Sigmoid colon (tissue), 7 donors: ENCODE results near the gene HSPB2. TPM values are rescaled to one million over a fixed set of nuclear protein-coding genes. Genes with fewer than 3 reads are reported as not detected.
A peak's percentile ranks its signal among the peaks of the same experiment; 100 is the strongest.
"Not testable (repeated sequence)": the region's sequence is repeated elsewhere in the genome, so short reads cannot be mapped to it uniquely, and the experiment has no call there.

ENCODE experiments used
- DNase-seq: peaks from one replicate; pipeline ENCODE4 v3.0.0-alpha.2; 2019
- H3K27ac ChIP-seq, 4 donors: fragments of 200-600 bp; sonication (generic); one replicate each; pipeline ENCODE4 v1.5.1; 2016 to 2019; ENCODE audit warnings: mild to moderate bottlenecking in 1 of 4
- H3K27me3 ChIP-seq, 3 donors: fragments of 200-600 bp; sonication (generic); one replicate each; pipeline ENCODE4 v1.5.1; 2019; ENCODE audit warnings: mild to moderate bottlenecking in 1 of 3
- H3K36me3 ChIP-seq, 4 donors: fragments of 200-600 bp; sonication (generic); one replicate each; pipeline ENCODE4 v1.5.1; 2016 to 2019
- H3K4me1 ChIP-seq, 4 donors: fragments of 200-600 bp; sonication (generic); one replicate each; pipeline ENCODE4 v1.5.1; 2017 to 2019
- H3K4me3 ChIP-seq, 4 donors: fragments of 200-600 bp; sonication (generic); one replicate each; pipeline ENCODE4 v1.5.1; 2017 to 2019; ENCODE audit warnings: mild to moderate bottlenecking in 2 of 4, moderate library complexity in 1 of 4
- H3K9me3 ChIP-seq, 4 donors: fragments of 200-600 bp in 3 of 4; sonication (generic) in 3 of 4; one replicate each; pipeline versions ENCODE4 v1.5.1 to v1.6.1; 2013 to 2019
- CTCF ChIP-seq, 4 experiments: fragments of 450-650 bp in 3 of 4; fragments of 200-600 bp in 1 of 4; IDR thresholded peaks; one replicate each; pipeline ENCODE4 v1.5.1; 2016 to 2019; ENCODE audit warnings: antibody characterized with exemption in 4 of 4, mild to moderate bottlenecking in 3 of 4, moderate library complexity in 2 of 4
- EP300 ChIP-seq, 4 donors: sonication (generic); formaldehyde crosslinking; IDR thresholded peaks; one replicate each; pipeline ENCODE4 v1.6.1; 2017; ENCODE audit warnings: antibody characterized with exemption in 4 of 4
- POLR2A ChIP-seq, 2 donors: fragments of 450-650 bp; IDR thresholded peaks; one replicate each; pipeline ENCODE4 v1.6.1; 2016; ENCODE audit warnings: antibody characterized with exemption in 2 of 2, mild to moderate bottlenecking in 2 of 2, moderate library complexity in 2 of 2
- POLR2AphosphoS5 ChIP-seq, 4 donors: sonication (generic); formaldehyde crosslinking; IDR thresholded peaks; one replicate each; pipeline ENCODE4 v1.6.1; 2017; ENCODE audit warnings: antibody characterized with exemption in 4 of 4
- WGBS, 2 donors: extraction: QIAGEN DNeasy Blood & Tissue Kit; methylation state at CpG; one replicate each; pipeline ENCODE4 v1.1.7; 2013; 5-methylcytosine and 5-hydroxymethylcytosine counted together
- intact Hi-C: fragments of 100-400 bp; cut with DNase I; formaldehyde crosslinking; loops from one replicate; pipeline ENCODE4 v1.15.1; 2023
- polyA plus RNA-seq, 3 donors: library from polyadenylated mRNA; stranded (reverse); fragments of 200-250 nt; gene quantifications; one replicate each; pipeline ENCODE4 v1.2.3, GENCODE V29; 2013
- total RNA-seq, 4 donors: library from RNA; depleted of rRNA; stranded (reverse); fragments of >200 nt; gene quantifications; one replicate each; pipeline ENCODE4 v1.1.0, GENCODE V29; 2016
- donor health status: healthy with polysubstance abuse.
- donor health status: Bipolar disorder and iron deficiency.
- donor health status: healthy.

HSPB2 gene
- total and polyA plus RNA-seq, 7 donors = 0.69 to 11.4 (median 2.2) TPM; not detected in 1

GRCh38 chr11:111926505-111927391 lies 14.2 kb downstream of the HSPB2 start:
- DNase-seq = peak; percentile 98
- H3K36me3 ChIP-seq = no peaks in the 10 kb centered on the region
- WGBS, 2 donors = 1% methylated on average over 47 of the region's 47 CpGs
- peak overlapping the region; percentile 15 to 45 (median 40) for H3K4me3 ChIP-seq
- intact Hi-C loops = loop anchor here (2.0 kb wide), 1 partner anchor 48 kb away; the partner anchor contains the start of genes CFAP68 and FDXACB1
- no peaks in the 10 kb centered on the region for H3K27me3 ChIP-seq
- TF ChIP-seq POLR2AphosphoS5 (IDR thresholded peaks at IDR 0.05) (peak; percentile 77 to 84 (median 82)), POLR2A (IDR thresholded peaks at IDR 0.05) (peak; percentile 69 to 76), CTCF (IDR thresholded peaks at IDR 0.05) (peak in 1 of 4 experiments; percentile 30), EP300 (IDR thresholded peaks at IDR 0.05) (peak in 2 of 4 donors; percentile 41 to 46)
- H3K4me1 ChIP-seq = peaks cover 0 to 43% (median 38%) of the 10 kb centered on the region in 4 donors
- peak overlapping the region; percentile 87 to 92 (median 88) for H3K27ac ChIP-seq
- no peaks in the 10 kb centered on the region for H3K9me3 ChIP-seq

GRCh38 chr11:111930472-111930871 lies 17.9 kb downstream of the HSPB2 start:
- TF ChIP-seq EP300 (IDR thresholded peaks at IDR 0.05) = no peak
- TF ChIP-seq CTCF (IDR thresholded peaks at IDR 0.05) = no peak
- no peak for TF ChIP-seq POLR2A (IDR thresholded peaks at IDR 0.05)
- no peak for TF ChIP-seq POLR2AphosphoS5 (IDR thresholded peaks at IDR 0.05)
- Histone ChIP-seq H3K4me1 (peaks cover 0 to 28% (median 22%) of the 10 kb centered on the region in 4 donors), H3K9me3 (no peaks in the 10 kb centered on the region), H3K36me3 (no peaks in the 10 kb centered on the region), H3K4me3 (no peak overlapping the region), H3K27ac (no peak overlapping the region), H3K27me3 (no peaks in the 10 kb centered on the region)
- intact Hi-C loops = no loop called here
- 16 to 59% methylated on average over 4 of the region's 4 CpGs for WGBS, 2 donors
- no peak for DNase-seq

- no peaks in the 10 kb centered on the region for H3K27me3 ChIP-seq
- 83 to 86% methylated on average over 2 of the region's 2 CpGs for WGBS, 2 donors
- intact Hi-C loops = no loop called here
These were observed 20.0 kb downstream of the HSPB2 start for GRCh38 chr11:111932611-111932950.

GRCh38 chr11:111933176-111933575 lies 20.6 kb downstream of the HSPB2 start:
- H3K27ac ChIP-seq, H3K27me3 ChIP-seq, intact Hi-C loops, H3K36me3 ChIP-seq, H3K4me3 ChIP-seq, H3K9me3 ChIP-seq, DNase-seq: not testable (repeated sequence)
- H3K4me1 ChIP-seq = peaks cover 0 to 32% (median 26%) of the 10 kb centered on the region in 4 donors
- 96% methylated on average over 14 of the region's 14 CpGs for WGBS, 2 donors

More at GRCh38 chr11:111932611-111932950, 20.0 kb downstream of the HSPB2 start:
- no peak for DNase-seq
- no peaks in the 10 kb centered on the region for H3K36me3 ChIP-seq
- no peak overlapping the region for H3K27ac ChIP-seq
- H3K4me1 ChIP-seq = peaks cover 0 to 26% (median 22%) of the 10 kb centered on the region in 4 donors
- no peaks in the 10 kb centered on the region for H3K9me3 ChIP-seq
- H3K4me3 ChIP-seq = no peak overlapping the region
- TF ChIP-seq POLR2A (IDR thresholded peaks at IDR 0.05) = no peak

GRCh38 chr11:111933872-111934271 lies 21.3 kb downstream of the HSPB2 start:
- no peaks in the 10 kb centered on the region for H3K9me3 ChIP-seq
- TF ChIP-seq EP300 (IDR thresholded peaks at IDR 0.05) (no peak), CTCF (IDR thresholded peaks at IDR 0.05) (no peak), POLR2AphosphoS5 (IDR thresholded peaks at IDR 0.05) (no peak), POLR2A (IDR thresholded peaks at IDR 0.05) (no peak)
- H3K4me3 ChIP-seq = no peak overlapping the region
- no peaks in the 10 kb centered on the region for H3K36me3 ChIP-seq
- H3K4me1 ChIP-seq = peaks cover 0 to 38% (median 33%) of the 10 kb centered on the region in 4 donors
- DNase-seq = no peak
- H3K27me3 ChIP-seq = no peaks in the 10 kb centered on the region
- intact Hi-C loops = no loop called here
- WGBS, 2 donors = 83 to 89% methylated on average over 1 of the region's 1 CpG
- H3K27ac ChIP-seq = peak overlapping the region in 2 of 4 donors; percentile 72 to 89
